Inferior parietal cortex (tissue), 1 donor: ENCODE data around the gene TMEM176A.
A peak's percentile ranks its signal among the peaks of the same experiment; 100 is the strongest.
"Not testable (repeated sequence)": the region's sequence is repeated elsewhere in the genome, so short reads cannot be mapped to it uniquely, and the experiment has no call there.

ENCODE experiments used
- DNase-seq: peaks from one replicate; pipeline ENCODE4 v3.0.0-alpha.2; 2016; ENCODE audit errors: extremely low spot score

TMEM176A gene

GRCh38 chr7:150800581-150801241, at the start of gene TMEM176A:
Gene TMEM176A (plus strand): TSS chr7:150800769. CDS start chr7:150801551, 782 bp downstream.
- DNase-seq = no peak

GRCh38 chr7:150751702-150752101, 48.9 kb upstream of the TMEM176A start:
- no peak for DNase-seq

- no peak for DNase-seq
Measured at GRCh38 chr7:150753239-150753638, 47.3 kb upstream of the TMEM176A start.

- DNase-seq = no peak
Measured at GRCh38 chr7:150753826-150754603, 46.6 kb upstream of the TMEM176A start.

- DNase-seq = no peak
Measured at GRCh38 chr7:150754951-150755350, 45.6 kb upstream of the TMEM176A start.

- no peak for DNase-seq
Measured at GRCh38 chr7:150755473-150756099, 45.0 kb upstream of the TMEM176A start.

- no peak for DNase-seq
Measured at GRCh38 chr7:150756166-150756565, 44.4 kb upstream of the TMEM176A start.

GRCh38 chr7:150756858-150757257, 43.7 kb upstream of the TMEM176A start:
- DNase-seq = peak; percentile 40

GRCh38 chr7:150759479-150759878, 41.1 kb upstream of the TMEM176A start:
- no peak for DNase-seq

GRCh38 chr7:150766334-150766709, 34.2 kb upstream of the TMEM176A start:
- DNase-seq = no peak

GRCh38 chr7:150769768-150770167, 30.8 kb upstream of the TMEM176A start:
- no peak for DNase-seq

- DNase-seq = not testable (repeated sequence)
Measured at GRCh38 chr7:150774131-150774530, 26.4 kb upstream of the TMEM176A start.

- no peak for DNase-seq
Measured at GRCh38 chr7:150778014-150778737, 22.4 kb upstream of the TMEM176A start.

- peak; percentile 90 for DNase-seq
Measured at GRCh38 chr7:150778738-150779301, 21.7 kb upstream of the TMEM176A start.

GRCh38 chr7:150780292-150780691, 20.3 kb upstream of the TMEM176A start:
- DNase-seq = no peak

GRCh38 chr7:150781103-150781502, 19.5 kb upstream of the TMEM176A start:
- DNase-seq = no peak

- DNase-seq = no peak
Measured at GRCh38 chr7:150781961-150782360, 18.6 kb upstream of the TMEM176A start.

- DNase-seq = no peak
Measured at GRCh38 chr7:150784120-150784736, 16.3 kb upstream of the TMEM176A start.

GRCh38 chr7:150784954-150785353, 15.6 kb upstream of the TMEM176A start:
- no peak for DNase-seq

GRCh38 chr7:150787321-150788281, 13.0 kb upstream of the TMEM176A start:
- peak; percentile 65 for DNase-seq
